GM21529 (cell line): ENCODE measurements around the gene CNIH3.
"Not testable (repeated sequence)": the region's sequence is repeated elsewhere in the genome, so short reads cannot be mapped to it uniquely, and the experiment has no call there.

ENCODE experiments used
- ATAC-seq: cut with Tn5 transposase; IDR thresholded peaks from one replicate; pipeline ENCODE4 v1.9.1; 2021; ENCODE audit not compliant: unreplicated experiment

The CNIH3 gene

GRCh38 chr1:224615861-224616755 lies at the start of gene CNIH3:
Gene CNIH3, plus strand, starts transcription at chr1:224616317. Its CDS starts 858 bp downstream, at chr1:224617175.
- no peak for ATAC-seq

- not testable (repeated sequence) for ATAC-seq
Measured at GRCh38 chr1:224566492-224566891, 49.6 kb upstream of the CNIH3 start.

DNA sequence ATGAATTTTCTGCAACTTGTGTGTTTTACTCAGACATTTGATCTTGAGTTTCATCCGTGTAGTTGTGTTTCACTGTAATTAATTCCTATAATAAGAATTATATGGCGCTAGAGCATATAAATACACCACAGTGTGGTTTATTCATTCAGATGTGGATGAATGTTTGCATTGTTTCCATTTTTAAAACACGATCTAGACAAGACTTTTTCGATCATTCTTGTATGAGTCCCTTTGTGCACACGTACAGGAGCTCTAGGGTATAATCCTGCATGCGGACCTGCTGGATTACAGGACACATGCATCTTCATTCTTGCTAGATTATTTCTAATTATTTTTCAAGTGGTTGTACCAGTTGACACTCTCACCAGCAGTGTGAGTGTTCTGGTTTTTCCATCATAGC lies 46.8 kb upstream of the CNIH3 start:
- no peak for ATAC-seq

DNA sequence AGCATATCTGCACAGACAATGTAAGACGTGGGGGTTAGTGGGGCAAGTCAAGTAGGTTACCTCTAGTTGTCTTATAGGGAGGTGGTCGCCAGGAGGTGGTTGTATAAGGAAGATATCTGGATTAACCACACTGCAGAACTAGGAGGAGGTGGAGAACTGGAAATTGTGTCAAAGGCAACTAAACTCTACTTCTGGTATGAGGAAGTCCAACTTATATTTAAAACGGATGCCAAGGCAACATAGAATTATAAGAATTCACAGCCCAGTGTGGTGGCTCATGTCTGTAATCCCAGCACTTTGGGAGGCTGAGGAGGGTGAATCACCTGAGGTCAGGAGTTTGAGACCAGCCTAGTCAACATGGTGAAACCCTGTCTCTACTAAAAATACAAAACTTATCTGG lies 44.1 kb upstream of the CNIH3 start:
- not testable (repeated sequence) for ATAC-seq

- ATAC-seq, result no peak
Measured at GRCh38 chr1:224579526-224579925, 36.6 kb upstream of the CNIH3 start.

- no peak for ATAC-seq
Measured at GRCh38 chr1:224580006-224580405, 36.1 kb upstream of the CNIH3 start.

DNA sequence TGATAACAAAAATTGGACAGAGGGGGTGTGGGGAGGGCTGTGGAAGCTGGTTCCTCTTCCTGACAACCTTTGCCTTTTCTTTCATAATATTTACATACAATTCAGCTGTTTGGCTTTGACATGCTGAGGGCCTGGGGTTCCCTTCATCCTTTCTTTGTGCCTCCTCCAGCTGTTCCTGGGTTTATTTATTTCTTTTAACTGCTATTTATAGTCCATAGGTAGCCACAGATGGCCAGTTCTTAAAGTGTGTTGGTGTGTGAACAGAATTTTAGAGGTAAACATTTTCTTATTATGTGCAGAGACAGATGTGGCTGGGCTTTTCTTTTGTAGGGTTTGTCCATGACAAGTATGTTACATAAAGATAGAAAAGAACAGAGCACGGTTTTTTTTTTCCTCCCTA lies 34.1 kb upstream of the CNIH3 start:
- no peak for ATAC-seq

- ATAC-seq, result no peak
Measured at GRCh38 chr1:224583774-224584173, 32.3 kb upstream of the CNIH3 start.

- ATAC-seq, result no peak
Measured at GRCh38 chr1:224585051-224585450, 31.1 kb upstream of the CNIH3 start.

DNA sequence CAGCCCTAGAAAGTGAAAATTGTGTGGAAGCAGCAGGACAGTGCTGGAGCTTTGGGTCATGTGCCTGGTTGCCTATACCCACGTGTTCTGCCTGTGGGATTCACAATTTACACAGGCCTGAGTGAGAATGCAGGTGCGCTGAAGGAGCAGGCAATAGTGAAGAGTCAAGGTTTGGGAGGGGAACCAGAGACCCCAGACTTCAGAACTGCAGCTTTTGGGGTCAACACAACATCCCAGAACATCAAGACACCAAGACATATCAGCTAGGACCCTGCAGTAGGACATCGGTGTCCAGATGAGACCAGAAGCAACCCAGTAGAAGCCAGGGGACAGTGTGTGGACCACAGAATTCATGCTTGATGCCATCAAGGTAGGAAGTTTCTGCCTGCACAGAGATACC lies 29.1 kb upstream of the CNIH3 start:
- no peak for ATAC-seq

GRCh38 chr1:224588515-224588914 lies 27.6 kb upstream of the CNIH3 start:
- no peak for ATAC-seq

DNA sequence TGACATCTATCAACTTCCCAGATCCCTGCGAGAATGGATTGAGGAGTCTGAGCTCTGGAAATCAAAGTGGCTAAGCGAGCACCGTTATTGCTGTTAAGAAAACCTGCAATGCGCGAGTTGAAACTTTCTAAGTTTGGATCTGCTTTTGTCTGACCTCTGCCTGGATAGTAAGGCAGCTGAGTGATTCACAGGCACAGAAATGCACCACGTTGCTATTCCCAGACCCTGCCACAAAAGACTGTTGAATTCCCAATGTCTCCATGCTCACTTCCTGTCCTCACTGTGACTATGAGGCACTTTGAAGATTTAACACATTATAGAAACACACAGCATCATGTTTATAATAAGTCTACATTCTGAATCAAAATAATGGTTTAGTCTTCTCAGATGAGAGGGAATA lies 27.1 kb upstream of the CNIH3 start:
- no peak for ATAC-seq

DNA sequence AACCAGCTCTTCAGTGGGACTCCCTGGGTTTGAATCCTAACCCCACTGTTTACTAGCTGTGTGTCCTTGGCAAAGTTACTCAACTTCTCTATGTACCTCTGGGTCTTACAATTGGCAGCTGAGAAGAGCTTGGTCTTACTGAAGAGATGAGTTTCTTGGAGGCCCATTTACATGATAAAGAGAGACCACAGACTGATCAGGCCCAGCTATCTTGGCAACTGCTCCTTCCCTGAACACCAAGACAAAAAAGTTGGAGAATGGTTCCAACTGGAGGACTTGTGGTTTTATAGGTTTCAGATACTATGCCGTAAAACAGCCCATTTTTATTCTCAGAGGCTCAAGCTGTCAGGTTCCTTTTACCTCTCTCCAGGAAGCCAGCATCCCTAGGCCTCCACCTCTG lies 24.8 kb upstream of the CNIH3 start:
- no peak for ATAC-seq

DNA sequence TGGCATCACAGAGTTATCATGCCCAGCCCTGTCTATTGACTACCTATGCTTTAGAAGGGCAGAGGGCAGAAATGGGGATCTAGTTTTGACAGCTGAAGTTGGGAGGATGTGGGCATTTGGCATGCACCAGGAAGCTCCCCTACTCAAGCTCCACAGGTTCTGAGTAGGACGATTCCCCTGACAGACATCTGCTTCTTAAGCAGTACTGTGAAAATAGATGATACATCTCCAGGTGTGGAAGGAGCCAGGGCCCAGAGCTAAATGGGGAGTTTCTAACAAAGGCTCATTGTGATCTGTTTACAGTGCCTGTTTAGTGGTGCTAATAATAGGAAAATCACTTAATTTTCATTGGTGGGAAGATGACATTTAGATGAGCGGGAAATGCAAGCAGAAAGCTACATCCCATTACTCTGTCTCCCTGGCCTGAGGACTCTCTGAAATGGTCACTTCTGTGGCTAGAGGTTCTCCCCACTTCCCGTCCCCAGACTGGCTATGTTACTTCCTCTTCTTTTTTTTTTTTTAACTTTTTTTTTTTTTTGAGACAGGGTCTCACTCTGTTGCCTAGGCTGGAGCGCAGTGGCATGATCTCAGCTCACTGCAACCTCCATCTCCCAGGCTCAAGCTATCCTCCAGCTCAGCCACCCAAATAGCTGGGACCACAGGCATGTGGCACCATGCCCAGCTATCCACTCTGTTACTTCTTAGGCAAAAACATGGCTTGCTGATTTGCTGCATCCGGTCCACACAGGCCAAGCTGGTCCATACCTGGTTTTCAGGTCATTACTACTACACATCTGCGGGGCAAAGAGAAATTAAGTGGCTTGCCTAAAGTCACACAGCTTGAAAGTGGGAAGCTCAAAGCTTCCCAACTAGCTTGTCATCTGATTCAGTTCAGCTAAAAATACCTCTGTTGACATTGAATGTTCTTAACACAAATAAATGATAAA lies 23.2 kb upstream of the CNIH3 start:
- ATAC-seq, result no peak

DNA sequence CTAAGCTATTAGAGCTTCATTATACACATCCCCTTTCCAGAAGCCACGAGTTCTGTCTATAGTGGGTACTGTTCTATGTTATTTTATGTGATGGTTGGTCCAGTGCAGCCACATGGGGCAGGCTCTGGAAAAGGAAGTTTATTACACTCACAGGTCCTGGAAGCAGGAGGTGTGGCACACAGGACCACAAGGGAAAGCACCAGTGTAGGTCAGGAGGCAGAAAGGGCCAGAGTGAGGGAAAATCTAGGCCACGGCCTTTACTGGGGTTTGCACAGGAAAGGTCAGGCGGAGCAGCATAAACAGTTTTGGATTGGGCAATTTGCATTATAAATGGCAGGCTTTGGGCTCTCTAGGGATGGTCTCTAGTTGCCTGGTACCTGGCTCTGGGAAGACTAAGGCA lies 21.8 kb upstream of the CNIH3 start:
- no peak for ATAC-seq

DNA sequence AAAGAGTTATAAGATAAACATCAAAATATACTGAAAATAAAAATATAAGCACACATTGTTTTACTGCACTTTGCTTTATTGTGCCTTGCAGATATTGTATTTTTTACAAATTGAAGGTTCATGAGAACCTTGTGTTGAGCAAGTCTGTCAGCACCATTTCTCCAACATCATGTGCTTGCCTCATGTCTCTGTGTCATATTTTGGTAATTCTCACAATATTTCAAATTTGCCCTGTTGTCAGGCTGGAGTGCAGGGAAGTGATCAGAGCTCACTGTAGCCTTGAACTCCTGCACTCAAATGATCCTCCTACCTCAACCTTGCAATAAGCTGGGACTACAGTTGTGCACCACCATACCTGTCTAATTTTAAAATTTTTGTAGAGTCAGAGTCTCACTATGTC lies 21.3 kb upstream of the CNIH3 start:
- no peak for ATAC-seq

DNA sequence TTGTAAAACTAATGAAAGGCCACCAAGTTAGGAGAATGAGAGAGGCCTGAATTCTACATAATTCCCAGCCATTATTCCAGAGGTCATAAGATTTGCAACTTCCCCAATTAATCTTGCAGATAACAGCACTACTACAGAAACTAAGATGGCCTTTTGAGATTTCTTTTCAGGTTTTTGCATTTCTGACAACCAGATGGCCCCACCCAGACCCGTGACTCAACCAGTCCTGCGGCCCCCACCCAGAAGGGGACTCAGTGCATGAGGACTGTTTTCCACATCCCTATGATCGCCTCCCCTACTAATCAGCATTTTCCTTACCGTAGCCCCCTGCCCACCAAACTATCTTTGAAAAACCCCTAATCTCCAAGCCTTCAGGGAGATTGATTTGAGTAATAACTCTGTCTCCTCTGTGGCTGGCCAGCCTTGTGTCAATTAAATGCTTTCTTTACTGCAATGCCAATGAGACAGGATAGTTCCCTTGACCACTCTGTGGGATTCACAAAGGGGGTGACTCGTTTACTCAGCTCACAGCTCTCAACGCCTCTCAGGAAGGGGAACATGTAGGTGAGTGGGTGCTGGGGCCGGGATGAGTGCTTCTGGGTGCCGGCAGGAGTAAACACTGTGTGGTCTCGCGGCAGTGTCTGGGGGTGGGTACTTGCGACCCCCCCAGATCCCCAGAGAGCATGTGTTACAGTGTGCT lies 10.5 kb upstream of the CNIH3 start:
- ATAC-seq, result no peak

DNA sequence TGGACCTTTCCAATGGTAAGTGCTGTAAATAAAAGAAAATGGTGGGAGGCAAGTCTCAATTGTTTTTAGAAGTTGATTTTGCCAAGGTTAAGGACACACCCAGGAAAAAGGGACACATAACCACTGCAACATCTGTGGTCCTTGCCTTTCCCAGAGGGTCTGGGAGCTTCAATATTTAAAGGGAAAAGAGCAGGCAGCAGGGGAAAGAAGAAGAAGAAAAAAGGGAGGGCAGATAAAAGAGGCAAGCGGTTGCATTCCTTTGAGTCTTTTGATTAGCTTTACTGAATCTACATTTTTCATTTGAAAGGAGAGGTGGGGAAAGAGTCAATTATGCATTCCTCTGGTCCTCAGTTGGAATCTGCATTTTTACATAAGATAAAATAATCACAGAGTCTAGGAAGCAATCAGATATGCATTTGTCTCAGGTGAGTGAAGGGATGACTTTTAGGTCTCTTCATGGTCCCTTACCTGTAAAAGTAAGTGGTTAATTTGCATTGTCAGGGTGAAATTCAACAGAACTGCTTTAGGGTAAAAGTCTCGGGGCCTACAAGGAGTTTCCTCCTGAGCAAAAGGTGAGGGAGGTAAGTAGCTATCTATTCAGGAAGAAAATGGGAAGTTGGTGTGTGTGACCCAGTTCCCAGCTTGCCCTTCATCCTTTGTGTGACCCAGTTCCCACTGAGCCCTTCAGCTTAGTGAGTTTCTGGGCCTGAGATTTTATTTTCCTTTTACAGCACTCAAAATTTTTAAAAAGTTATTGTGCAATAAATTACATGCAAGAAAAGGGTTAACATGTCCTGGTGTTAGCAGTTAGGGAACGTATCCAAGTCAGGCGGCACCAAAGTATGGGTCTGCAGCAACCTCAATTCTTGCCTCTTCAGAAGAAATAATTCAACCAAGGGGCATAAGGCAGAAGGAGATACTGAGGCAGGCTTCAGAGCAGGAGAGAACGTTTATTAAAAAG lies 8.6 kb upstream of the CNIH3 start:
- ATAC-seq, result no peak

DNA sequence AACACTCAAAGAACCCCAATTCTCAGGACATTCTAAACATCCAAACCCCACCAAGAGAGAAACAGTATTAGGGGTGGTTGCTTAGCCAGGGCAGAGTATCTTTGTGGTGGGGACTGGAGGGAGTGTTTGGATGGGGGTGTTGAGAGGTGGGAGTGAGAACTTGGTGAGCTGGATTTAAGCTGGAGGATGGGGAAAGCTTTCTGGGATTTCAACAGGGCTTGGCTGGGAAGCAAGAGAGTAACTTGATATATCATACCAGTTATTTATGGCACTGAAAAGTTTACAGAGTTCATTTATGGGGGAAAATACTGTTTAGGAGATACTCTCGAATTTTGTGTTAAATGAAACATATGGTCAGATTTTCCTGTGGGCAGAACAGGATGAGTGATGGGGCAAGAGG lies 6.8 kb upstream of the CNIH3 start:
- ATAC-seq, result no peak

GRCh38 chr1:224612246-224612645 lies 3.9 kb upstream of the CNIH3 start:
- ATAC-seq, result no peak
